Tibial artery (tissue), 4 donors: ENCODE data around the gene CDPF1.

Experiments
- DNase-seq, 2 donors: peaks; one replicate each; pipeline ENCODE4 v3.0.0-alpha.2; 2019
- H3K27ac ChIP-seq, 2 donors: fragments of 200-600 bp; sonication (generic) in 1 of 2; 1 replicate in 1 of 2; 2 replicates in 1 of 2; pipeline ENCODE4 v1.5.1; 2018 to 2019; ENCODE audit warnings: mild to moderate bottlenecking in 1 of 2
- H3K27me3 ChIP-seq, 2 donors: fragments of 200-600 bp; sonication (generic) in 1 of 2; one replicate each; pipeline versions ENCODE4 v1.5.1 to v1.6.0; 2016 to 2019
- H3K36me3 ChIP-seq, 3 donors: fragments of 200-600 bp; sonication (generic) in 2 of 3; one replicate each; pipeline ENCODE4 v1.5.1; 2016 to 2019; ENCODE audit warnings: mild to moderate bottlenecking in 2 of 3
- H3K4me1 ChIP-seq, 4 donors: fragments of 200-600 bp; sonication (generic) in 2 of 4; 1 replicate in 3 of 4; 2 replicates in 1 of 4; pipeline ENCODE4 v1.5.1; 2016 to 2019
- H3K4me3 ChIP-seq, 2 donors: fragments of 200-600 bp; sonication (generic) in 1 of 2; 1 replicate in 1 of 2; 2 replicates in 1 of 2; pipeline ENCODE4 v1.5.1; 2018 to 2019; ENCODE audit warnings: mild to moderate bottlenecking in 2 of 2
- H3K9me3 ChIP-seq, 3 donors: fragments of 200-600 bp; sonication (generic) in 1 of 3; one replicate each; pipeline ENCODE4 v1.5.1; 2016 to 2019
- CTCF ChIP-seq, 2 experiments: fragments of 200-600 bp in 1 of 2; fragments of 450-650 bp in 1 of 2; IDR thresholded peaks; one replicate each; pipeline ENCODE4 v1.5.1; 2017 to 2019; ENCODE audit warnings: antibody characterized with exemption in 2 of 2, mild to moderate bottlenecking in 1 of 2, moderate library complexity in 1 of 2
- intact Hi-C: fragments of 100-400 bp; cut with DNase I; formaldehyde crosslinking; loops from one replicate; pipeline ENCODE4 v1.15.0; 2023; ENCODE audit warnings: low total_unique reads

CDPF1 gene

GRCh38 chr22:46295277-46295971 is 45.3 kb upstream of the CDPF1 start:
- DNase-seq: no peak
- H3K4me3 ChIP-seq: peak overlapping the region in 1 of 2 donors; percentile 61
- intact Hi-C loops: no loop called here

GRCh38 chr22:46294784-46295183 is 44.7 kb upstream of the CDPF1 start:
- no peak overlapping the region for H3K4me3 ChIP-seq

More at GRCh38 chr22:46295277-46295971, 45.3 kb upstream of the CDPF1 start:
- peaks cover 25 to 39% (median 30%) of the 10 kb centered on the region in 3 donors for H3K36me3 ChIP-seq
- H3K27ac ChIP-seq: peak overlapping the region; percentile 88 to 91
- peaks cover 0 to 7% (median 0%) of the 10 kb centered on the region in 3 donors for H3K9me3 ChIP-seq
- peaks cover 0 to 18% (median 14%) of the 10 kb centered on the region in 4 donors for H3K4me1 ChIP-seq
- H3K27me3 ChIP-seq: no peaks in the 10 kb centered on the region
- no peak for TF ChIP-seq CTCF (IDR thresholded peaks at IDR 0.05)

GRCh38 chr22:46293577-46294260 is 43.6 kb upstream of the CDPF1 start:
- Histone ChIP-seq H3K4me3 (no peak overlapping the region), H3K4me1 (peaks cover 0 to 18% (median 14%) of the 10 kb centered on the region in 4 donors), H3K36me3 (peaks cover 25 to 56% (median 41%) of the 10 kb centered on the region in 3 donors), H3K27me3 (no peaks in the 10 kb centered on the region), H3K9me3 (peaks cover 0 to 7% (median 0%) of the 10 kb centered on the region in 3 donors), H3K27ac (no peak overlapping the region)
- DNase-seq: peak; percentile 60 to 80
- no peak for TF ChIP-seq CTCF (IDR thresholded peaks at IDR 0.05)
- intact Hi-C loops: no loop called here

More at GRCh38 chr22:46294784-46295183, 44.7 kb upstream of the CDPF1 start:
- TF ChIP-seq CTCF (IDR thresholded peaks at IDR 0.05): no peak
- Histone ChIP-seq H3K27ac (no peak overlapping the region), H3K9me3 (peaks cover 0 to 7% (median 0%) of the 10 kb centered on the region in 3 donors), H3K4me1 (peaks cover 0 to 18% (median 14%) of the 10 kb centered on the region in 4 donors), H3K36me3 (peaks cover 25 to 45% (median 31%) of the 10 kb centered on the region in 3 donors), H3K27me3 (no peaks in the 10 kb centered on the region)
- intact Hi-C loops: no loop called here
- DNase-seq: no peak

GRCh38 chr22:46292732-46293131 is 42.6 kb upstream of the CDPF1 start:
- Histone ChIP-seq H3K9me3 (peaks cover 0 to 7% (median 0%) of the 10 kb centered on the region in 3 donors), H3K4me1 (peaks cover 0 to 18% (median 14%) of the 10 kb centered on the region in 4 donors), H3K36me3 (peaks cover 28 to 66% (median 51%) of the 10 kb centered on the region in 3 donors), H3K4me3 (no peak overlapping the region), H3K27ac (no peak overlapping the region), H3K27me3 (no peaks in the 10 kb centered on the region)
- no peak for TF ChIP-seq CTCF (IDR thresholded peaks at IDR 0.05)
- peak in 1 of 2 donors; percentile 47 for DNase-seq
- intact Hi-C loops: no loop called here

GRCh38 chr22:46292173-46292572 is 42.1 kb upstream of the CDPF1 start:
- Histone ChIP-seq H3K27me3 (no peaks in the 10 kb centered on the region), H3K9me3 (peaks cover 0 to 7% (median 0%) of the 10 kb centered on the region in 3 donors), H3K4me3 (no peak overlapping the region), H3K4me1 (peaks cover 0 to 14% (median 10%) of the 10 kb centered on the region in 4 donors), H3K36me3 (peaks cover 28 to 71% (median 57%) of the 10 kb centered on the region in 3 donors), H3K27ac (no peak overlapping the region)
- no peak for TF ChIP-seq CTCF (IDR thresholded peaks at IDR 0.05)
- DNase-seq: no peak
- intact Hi-C loops: no loop called here
